Kidney epithelial cell (primary cell): ENCODE results near the gene BUB1B. TPM values are rescaled to one million over a fixed set of nuclear protein-coding genes. Genes with fewer than 3 reads are reported as not detected.

Experiments used
- DNase-seq: peaks from one replicate; pipeline ENCODE4 v3.0.0-alpha.2; 2010; ENCODE audit warnings: low read depth
- H3K27me3 ChIP-seq: 2 replicates; pipeline ENCODE4 v1.6.0; 2011; ENCODE audit warnings: low read length; ENCODE audit not compliant: control insufficient read depth, insufficient read depth
- H3K36me3 ChIP-seq: 2 replicates; pipeline ENCODE4 v1.5.1; 2011; ENCODE audit warnings: low read length; ENCODE audit not compliant: control insufficient read depth, insufficient read depth
- H3K4me3 ChIP-seq: 2 replicates; pipeline ENCODE4 v1.5.1; 2011; ENCODE audit warnings: low read depth, mild to moderate bottlenecking, control low read depth, low read length
- CTCF ChIP-seq: IDR thresholded peaks from 2 replicates; pipeline ENCODE4 v1.5.1; 2011; ENCODE audit warnings: mild to moderate bottlenecking, moderate library complexity, low read length, control low read depth, inconsistent platforms; ENCODE audit not compliant: insufficient read depth, poor library complexity, severe bottlenecking
- total RNA-seq: library from RNA; depleted of rRNA; stranded (reverse); fragments of >200 nt; gene quantifications from 2 replicates; pipeline ENCODE4 v1.2.3, GENCODE V29; 2015

BUB1B gene
- total RNA-seq, 1 donor from 2014 or later = 10.5 TPM

DNA sequence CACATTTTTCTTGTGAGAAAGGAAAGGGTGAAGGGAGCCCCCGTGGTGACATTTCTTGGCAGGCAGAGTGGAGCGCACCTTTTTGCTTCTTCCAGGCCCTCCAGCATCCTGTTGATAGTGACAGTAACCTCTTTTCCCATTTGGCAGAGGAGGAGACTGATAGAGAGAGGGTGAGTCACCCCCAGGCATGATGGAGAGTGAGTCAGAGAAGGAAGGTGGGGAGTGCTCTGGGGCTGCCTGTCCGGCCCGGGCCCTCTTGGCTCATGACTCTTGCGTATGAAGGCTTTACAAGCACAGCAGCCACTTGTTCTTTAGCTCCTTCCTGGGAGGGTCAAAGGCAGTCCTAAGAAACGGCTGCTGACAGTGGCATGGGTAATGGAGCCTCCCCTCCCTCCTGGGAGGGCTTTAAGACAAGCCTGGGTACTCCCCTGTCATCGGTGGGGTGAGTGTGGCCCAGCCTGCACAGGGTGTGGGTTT lies 106.0 kb downstream of the BUB1B start:
- TF ChIP-seq CTCF = no peak
- peak; percentile 89 for DNase-seq
- Histone ChIP-seq H3K4me3 (no peak overlapping the region), H3K36me3 (no peaks in the 10 kb centered on the region), H3K27me3 (no peaks in the 10 kb centered on the region)

- no peak for DNase-seq
- Histone ChIP-seq H3K4me3 (no peak overlapping the region), H3K36me3 (no peaks in the 10 kb centered on the region), H3K27me3 (no peaks in the 10 kb centered on the region)
- TF ChIP-seq CTCF = no peak
Observed at GRCh38 chr15:40267670-40268069, 106.8 kb downstream of the BUB1B start.

DNA sequence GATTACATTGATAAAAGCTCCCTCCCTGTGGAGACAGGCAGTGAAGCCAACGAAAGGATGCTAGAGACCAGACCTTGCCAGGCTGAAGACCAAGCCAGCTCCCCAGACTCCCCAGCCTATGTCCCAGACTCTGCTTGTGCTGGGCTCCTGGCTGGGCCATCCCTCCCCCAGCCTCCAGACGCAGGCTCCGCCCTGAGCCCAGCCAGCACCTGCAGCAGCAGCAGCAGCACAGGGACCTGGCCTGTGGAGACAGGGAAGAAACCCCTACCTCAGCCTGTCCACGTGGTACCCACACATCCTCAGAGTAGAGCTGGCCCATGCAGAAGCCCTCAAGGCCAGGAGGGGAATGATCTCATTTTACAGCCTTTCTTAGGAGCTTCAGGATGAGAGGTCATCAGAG lies 108.7 kb downstream of the BUB1B start:
- Histone ChIP-seq H3K36me3 (no peaks in the 10 kb centered on the region), H3K4me3 (no peak overlapping the region), H3K27me3 (no peaks in the 10 kb centered on the region)
- TF ChIP-seq CTCF = no peak
- no peak for DNase-seq

DNA sequence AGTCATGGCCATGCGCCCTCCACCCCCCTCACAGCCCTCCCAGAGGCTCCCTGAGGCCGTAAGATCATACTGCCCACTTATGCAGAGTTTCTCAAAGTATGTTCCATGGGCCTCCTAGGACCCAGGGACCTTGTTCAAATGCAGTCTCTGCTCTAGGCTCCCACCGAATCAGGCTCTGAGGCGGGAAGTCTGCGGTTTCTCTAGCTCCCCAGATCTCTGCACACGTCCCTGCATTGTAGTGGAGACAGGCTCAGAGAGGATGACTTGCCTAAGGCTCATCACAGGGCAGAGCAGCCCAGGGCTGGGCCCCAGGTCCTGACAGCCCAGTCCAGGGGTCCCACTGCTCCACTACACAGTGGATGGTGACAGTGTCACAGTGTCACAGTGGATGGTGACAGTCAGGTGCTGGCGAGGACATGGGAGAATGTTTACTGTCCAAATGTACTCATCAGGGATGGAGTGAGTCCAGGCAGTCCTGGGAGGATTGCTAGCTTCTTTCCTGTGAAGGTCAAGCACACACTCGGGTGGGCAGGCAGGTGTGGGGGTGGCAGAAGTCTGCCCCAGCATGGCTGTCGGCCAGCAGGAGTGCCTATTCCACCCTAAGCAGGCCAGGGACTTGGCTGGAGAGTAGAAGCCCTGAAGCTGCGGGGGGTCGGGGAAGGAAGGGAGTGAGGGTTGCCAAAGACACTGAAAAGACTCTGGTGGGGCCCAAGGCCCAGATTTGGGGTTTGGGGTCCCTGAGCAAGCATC lies 109.6 kb downstream of the BUB1B start:
- H3K36me3 ChIP-seq = no peaks in the 10 kb centered on the region
- no peak for TF ChIP-seq CTCF
- no peak for DNase-seq
- H3K4me3 ChIP-seq = no peak overlapping the region
- H3K27me3 ChIP-seq = no peaks in the 10 kb centered on the region

Other genes with a start within 250 kb of the BUB1B start
- gene GPR176, start 240.8 kb upstream of the BUB1B start, total RNA-seq = 52.0 and 55.9 TPM in 2 replicates
- gene EIF2AK4, start 227.0 kb upstream of the BUB1B start, total RNA-seq = 60.6 and 72.6 TPM in 2 replicates
- 260 and 309 TPM in 2 replicates for gene SRP14, start 121.9 kb upstream of the BUB1B start, total RNA-seq
- gene BMF, start 52.2 kb upstream of the BUB1B start, total RNA-seq = 37.4 and 43.4 TPM in 2 replicates
- gene PAK6, start 78.0 kb downstream of the BUB1B start, total RNA-seq = 15.3 and 17.7 TPM in 2 replicates
- gene ANKRD63, start 122.0 kb downstream of the BUB1B start, total RNA-seq = not detected in 2 replicates
- gene PLCB2, start 146.9 kb downstream of the BUB1B start, total RNA-seq = 0.68 and 1.5 TPM in 2 replicates
- 14.9 and 16.8 TPM in 2 replicates for gene INAFM2, start 162.6 kb downstream of the BUB1B start, total RNA-seq
- 13.6 and 20.3 TPM in 2 replicates for gene CCDC9B, start 179.9 kb downstream of the BUB1B start, total RNA-seq
- gene PHGR1, start 190.0 kb downstream of the BUB1B start, total RNA-seq = not detected in 2 replicates
- 2.2 and 3.2 TPM in 2 replicates for gene DISP2, start 197.2 kb downstream of the BUB1B start, total RNA-seq
- 23.2 and 30.0 TPM in 2 replicates for gene KNSTRN, start 221.7 kb downstream of the BUB1B start, total RNA-seq
- gene IVD, start 244.7 kb downstream of the BUB1B start, total RNA-seq = 41.1 and 46.8 TPM in 2 replicates